ENCODE data around the gene ZNF423.
"Not testable (repeated sequence)": the region's sequence is repeated elsewhere in the genome, so short reads cannot be mapped to it uniquely, and the experiment has no call there.

Gene ZNF423

DNA sequence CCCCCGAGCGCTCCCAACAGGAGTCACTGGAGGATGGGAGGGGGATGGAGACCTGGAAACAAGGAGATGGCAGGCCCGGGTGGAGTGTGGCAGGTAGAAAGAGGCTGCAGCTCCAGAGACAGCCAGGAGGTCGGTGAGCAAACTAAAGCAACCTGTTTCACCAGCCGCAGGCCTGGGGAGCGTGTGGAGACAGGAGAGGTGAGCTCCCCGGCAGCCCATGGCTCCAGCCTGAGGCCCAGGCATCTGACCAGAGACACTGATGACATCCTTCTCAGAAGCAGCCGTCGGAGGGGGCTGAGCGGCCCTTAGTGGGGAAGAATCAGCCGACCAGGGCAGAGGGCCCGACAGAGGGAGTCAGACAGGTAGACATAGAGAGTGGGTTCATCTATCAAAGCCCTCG lies 165.1 kb downstream of the ZNF423 start:
- no peak for DNase-seq

- no peak for DNase-seq
Measured at GRCh38 chr16:49688036-49688697, 167.7 kb downstream of the ZNF423 start.

GRCh38 chr16:49687476-49688002 lies 168.4 kb downstream of the ZNF423 start:
- DNase-seq: no peak

DNA sequence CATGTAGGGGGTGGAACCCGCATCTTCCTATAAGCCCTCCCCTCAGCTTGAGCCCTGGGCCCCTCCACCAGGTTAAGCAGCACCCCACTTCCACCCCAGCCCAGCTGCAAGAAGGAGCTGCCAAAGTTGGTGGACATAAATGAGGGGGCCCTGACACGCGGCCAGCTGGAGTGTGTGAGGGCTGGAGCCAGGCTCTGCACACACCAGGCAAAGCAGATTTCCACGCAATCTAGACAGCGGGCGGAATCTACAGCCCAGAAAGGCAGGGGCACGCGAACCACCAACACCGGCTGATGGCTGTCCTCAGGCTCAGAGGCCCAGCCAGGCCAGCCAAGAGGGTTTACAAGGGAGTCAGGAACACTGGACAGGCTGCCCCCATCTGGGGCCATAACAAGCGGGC lies 171.2 kb downstream of the ZNF423 start:
- DNase-seq: no peak

DNA sequence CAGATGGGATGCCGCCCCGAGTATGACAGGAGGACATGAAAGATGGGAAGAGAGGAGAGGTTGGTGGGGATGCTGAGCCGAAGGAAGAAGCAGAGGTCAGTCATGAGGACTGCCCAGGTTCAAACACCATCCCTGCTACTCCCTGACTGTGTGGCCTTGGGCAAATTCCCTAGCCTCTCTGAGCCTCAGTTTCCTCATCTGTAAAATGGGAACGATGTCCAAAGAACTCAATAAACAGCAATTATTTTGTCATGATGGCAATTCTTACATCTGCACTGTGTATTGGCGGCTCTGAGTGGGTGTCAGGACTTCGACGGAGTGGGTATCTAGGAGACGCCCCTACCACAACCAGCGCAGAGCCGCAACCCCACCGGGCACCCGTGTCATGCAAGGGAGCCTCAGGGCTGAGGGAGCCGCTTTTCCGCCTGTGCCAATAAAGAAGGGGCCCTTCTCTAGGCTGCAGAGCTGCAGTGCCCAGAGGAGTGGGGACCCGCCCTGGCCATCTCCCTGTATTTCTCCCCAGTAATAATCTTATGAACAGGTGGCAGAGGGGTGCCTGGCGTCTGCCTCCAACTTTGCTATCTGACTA lies 173.2 kb downstream of the ZNF423 start:
- DNase-seq: no peak

- no peak for DNase-seq
Measured at GRCh38 chr16:49681217-49681883, 174.6 kb downstream of the ZNF423 start.

GRCh38 chr16:49679095-49679494 lies 176.8 kb downstream of the ZNF423 start:
- no peak for DNase-seq

GRCh38 chr16:49677661-49678060 lies 178.3 kb downstream of the ZNF423 start:
- not testable (repeated sequence) for DNase-seq

GRCh38 chr16:49675413-49675812 lies 180.5 kb downstream of the ZNF423 start:
- DNase-seq: no peak

DNA sequence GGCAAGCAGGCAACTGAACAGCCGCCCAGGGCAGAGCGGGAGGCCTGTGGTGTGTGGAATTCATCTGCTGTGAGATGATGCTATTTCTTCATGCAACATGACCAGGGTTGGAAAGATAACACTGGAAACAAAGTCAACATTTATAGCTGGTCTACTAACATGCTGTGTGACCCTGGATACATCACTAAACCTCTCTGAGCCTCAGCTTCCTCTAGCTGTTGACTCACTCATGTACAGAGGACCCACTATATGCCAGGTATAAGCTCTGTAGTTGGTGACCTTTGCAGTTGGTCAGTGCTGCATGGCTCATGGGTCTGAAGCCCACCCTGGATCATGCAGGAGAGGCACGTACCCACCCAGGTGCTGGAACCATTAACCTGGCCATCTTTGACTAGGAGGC lies 180.9 kb downstream of the ZNF423 start:
- no peak for DNase-seq

- DNase-seq: no peak
Measured at GRCh38 chr16:49674351-49674851, 181.5 kb downstream of the ZNF423 start.

- no peak for DNase-seq
Measured at GRCh38 chr16:49673442-49673841, 182.5 kb downstream of the ZNF423 start.

DNA sequence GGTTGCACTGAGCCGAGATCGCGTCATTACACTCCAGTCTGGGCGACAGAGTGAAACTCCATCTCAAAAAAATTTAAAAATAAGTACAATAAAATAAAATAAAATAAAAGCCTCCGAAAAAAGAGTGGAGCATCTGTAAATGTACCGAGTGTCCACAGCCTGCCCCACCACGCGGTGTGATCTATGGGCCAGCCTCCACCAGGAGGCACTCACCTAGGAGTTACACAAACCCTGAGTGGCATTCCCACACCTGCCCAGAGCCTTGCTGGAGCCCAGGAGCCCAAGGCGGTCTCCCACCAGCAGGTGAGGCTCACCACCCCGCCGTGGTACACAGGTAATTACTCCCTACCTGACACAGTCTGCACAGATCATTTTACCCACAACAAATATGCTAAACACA lies 183.2 kb downstream of the ZNF423 start:
- DNase-seq: no peak

- no peak for DNase-seq
Measured at GRCh38 chr16:49671333-49671732, 184.6 kb downstream of the ZNF423 start.

DNA sequence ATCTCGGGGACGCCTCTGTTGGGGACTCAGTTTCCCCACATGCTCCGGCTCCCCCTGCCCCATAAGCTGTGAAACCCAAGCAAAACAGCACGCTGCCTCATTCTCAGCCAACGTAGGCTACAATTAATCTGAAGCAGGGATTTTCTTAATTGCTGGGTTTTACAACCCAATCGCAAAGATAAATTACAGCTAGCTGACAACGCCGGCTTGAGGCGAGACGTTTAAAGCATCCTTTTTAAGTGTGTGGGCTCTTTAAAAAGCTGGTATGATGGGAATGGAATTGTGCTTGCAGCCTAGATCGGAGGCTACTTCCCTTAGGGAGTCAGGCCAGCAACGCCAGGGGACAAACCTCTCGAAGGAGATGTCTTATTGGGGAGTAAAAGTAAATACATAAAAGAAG lies 185.3 kb downstream of the ZNF423 start:
- DNase-seq: no peak

DNA sequence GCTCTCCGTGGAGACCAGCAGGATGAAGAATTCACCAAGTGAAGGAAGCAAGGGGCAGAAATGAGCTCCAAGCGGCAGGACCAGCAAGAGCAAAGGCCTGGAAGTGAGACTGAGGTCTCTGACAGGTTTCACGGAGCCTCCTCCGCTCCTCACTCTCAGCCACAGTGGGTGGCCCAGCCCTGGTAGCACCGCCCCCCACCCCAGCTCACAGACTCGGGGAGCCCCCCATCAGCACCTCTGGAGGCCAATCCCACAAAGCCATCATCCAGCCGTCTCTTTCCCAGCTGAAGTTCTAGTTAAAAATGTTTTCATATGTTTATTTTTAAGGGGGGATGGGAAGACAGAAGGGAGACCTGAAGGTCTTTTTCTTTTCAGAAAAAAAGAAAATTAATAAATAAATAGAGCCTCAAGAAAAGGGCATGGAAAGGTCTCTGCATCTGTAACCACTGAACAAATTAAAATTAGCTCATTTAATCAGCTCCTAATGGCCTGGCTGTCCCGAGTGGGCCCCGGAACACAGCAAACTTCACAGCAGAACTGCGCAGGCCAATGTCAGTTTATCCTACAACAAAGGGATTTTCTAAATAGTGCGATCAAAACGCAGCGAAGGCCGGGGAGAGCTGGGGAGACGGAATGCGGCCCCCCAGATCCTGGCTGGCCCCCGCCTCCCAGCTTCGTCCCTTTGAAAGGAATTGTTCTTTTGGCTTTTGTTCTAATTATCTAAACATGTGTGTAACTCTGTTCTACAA lies 190.3 kb downstream of the ZNF423 start:
- no peak for DNase-seq

- no peak for DNase-seq
Measured at GRCh38 chr16:49664221-49665215, 191.4 kb downstream of the ZNF423 start.

DNA sequence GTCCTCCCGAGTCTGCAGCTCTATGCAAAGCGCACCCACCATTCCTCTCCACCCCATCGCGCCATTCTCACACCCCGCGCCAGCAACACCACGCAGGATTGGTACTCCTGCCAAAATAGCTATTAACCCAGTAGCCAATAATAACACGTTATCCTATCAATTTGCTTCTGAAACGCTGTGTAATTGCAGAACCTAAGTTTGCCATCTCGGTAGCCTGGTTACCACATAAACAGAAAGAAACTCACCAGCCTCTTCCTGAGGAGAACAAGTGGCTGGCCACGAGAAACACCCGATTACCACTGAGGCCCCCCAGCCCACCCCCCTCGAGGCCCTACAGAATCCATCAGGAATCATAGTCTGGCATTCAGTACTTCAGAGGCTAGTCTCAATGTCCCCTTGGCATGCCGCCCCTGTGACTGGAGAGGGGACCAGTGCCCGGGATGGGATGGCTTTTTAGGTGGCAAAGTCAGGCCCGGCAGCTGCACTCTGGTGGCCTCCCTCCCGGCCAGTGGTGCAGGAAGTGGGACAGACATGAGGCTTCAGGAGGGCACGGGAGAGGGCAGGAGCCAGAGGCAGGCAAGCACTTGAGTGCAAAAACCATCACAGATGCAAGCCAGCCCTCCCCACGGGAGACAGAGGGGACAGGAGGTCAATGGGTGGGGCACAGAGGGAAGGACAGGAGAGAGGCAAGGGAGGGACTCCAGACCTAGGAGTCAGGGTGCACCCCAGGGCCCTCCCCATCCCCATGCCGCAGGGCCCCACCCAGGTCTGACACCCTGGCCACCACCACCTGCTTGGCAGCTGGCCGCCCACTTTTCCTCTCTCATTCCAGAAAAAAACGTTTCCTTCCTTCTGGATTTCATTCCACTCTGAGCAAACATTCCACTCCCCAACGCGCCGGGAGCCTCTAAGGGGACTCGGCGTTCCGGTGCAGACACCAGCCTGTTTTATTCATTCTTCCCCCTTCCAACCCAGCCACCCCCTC lies 192.5 kb downstream of the ZNF423 start:
- DNase-seq: no peak

GRCh38 chr16:49662569-49662968 lies 193.3 kb downstream of the ZNF423 start:
- no peak for DNase-seq

DNA sequence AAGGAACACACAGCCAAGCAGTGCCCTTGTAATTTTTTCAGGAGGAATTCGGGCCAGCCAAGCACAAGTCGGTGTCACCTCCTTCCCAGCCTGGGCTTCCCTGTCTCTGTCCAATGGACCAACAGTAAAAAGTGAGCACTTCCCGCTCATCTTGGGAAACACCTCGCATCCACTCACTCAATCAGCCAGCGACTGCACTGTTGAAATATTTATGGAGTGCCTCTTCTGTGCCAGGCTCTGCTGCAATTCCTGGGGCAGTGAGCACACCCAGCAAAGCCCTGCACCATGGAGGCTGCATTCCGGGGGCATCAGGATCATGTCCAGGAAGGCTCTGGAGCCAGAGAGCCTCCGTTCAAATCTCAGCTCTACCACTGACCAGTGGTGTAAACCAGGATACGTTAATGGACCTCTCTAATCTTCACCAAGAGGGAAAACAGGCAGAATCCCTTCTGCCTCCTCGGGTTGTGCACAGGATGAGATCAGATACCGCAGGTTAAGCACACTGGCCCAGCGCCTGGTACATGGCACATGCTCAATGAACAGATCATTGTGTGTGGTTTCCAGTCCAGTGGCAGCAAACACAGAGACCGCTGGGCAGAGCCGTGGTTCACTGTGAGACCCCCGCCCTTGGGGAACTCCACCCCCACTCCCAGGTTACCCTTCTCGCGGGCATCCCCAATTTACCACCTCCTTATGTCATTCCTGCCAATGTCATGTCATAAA lies 194.3 kb downstream of the ZNF423 start:
- DNase-seq: no peak
